Myocyte (in vitro differentiated cells): ENCODE measurements around the gene DLG2. TPM values are rescaled to one million over a fixed set of nuclear protein-coding genes. Genes with fewer than 3 reads are reported as not detected.

Source experiments
- DNase-seq: peaks from one replicate; pipeline ENCODE4 v3.0.0-alpha.2; 2012; ENCODE audit warnings: low read depth
- total RNA-seq: library from RNA; depleted of rRNA; stranded (reverse); fragments of >200 nt; gene quantifications from 2 replicates; pipeline ENCODE4 v1.2.3, GENCODE V29; 2014

DLG2 gene
- total RNA-seq, 1 donor from 2014 or later, result 9.5 TPM

GRCh38 chr11:84524422-84525051, 1102.6 kb downstream of the DLG2 start:
- DNase-seq, result peak; percentile 3

- no peak for DNase-seq
These were observed 1104.8 kb downstream of the DLG2 start for GRCh38 chr11:84522331-84522730.

GRCh38 chr11:84518631-84519183, 1108.4 kb downstream of the DLG2 start:
- DNase-seq, result no peak

- DNase-seq, result no peak
These were observed 1112.7 kb downstream of the DLG2 start for GRCh38 chr11:84514436-84514835.

- DNase-seq, result no peak
These were observed 1123.6 kb downstream of the DLG2 start for GRCh38 chr11:84503503-84503902.

GRCh38 chr11:84501750-84502149, 1125.4 kb downstream of the DLG2 start:
- no peak for DNase-seq

- DNase-seq, result no peak
These were observed 1129.1 kb downstream of the DLG2 start for GRCh38 chr11:84497981-84498411.

DNA sequence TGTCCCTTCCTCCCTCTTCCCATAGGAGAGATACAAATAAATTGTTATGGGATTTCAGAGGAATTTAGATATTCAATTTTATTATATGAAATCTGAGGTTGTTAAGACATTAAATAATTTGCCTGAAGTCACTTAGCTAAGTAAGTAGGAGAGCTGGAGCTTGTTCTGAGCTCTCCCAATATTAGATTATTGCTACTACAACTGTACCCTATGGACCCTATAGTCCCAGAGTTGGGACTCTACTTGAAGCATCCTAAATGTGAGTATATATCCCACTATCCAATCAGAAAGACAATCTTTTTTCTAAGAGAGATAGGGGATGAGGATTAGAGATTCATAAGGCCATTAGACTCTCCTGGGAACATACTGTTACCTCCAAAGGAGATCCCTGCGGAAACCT, 1130.0 kb downstream of the DLG2 start:
- DNase-seq, result no peak

DNA sequence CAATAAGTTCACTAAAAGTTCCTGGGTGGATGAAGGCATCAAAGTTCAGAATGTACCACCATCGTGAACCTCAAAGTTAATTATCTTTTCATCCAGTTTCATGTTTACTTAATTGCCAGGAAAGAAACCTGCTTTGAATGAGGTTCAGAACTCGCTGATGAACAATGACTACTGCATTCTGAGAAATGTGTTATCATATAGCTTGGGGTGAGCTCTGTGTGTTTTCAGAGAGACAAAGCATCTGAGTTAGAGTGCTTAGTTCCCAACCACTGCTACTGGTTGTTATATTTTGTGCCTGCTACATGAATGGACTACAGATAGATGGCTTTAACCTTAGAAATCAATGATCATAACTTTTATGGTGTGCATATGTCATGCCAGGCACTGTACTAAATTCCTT, 1131.0 kb downstream of the DLG2 start:
- no peak for DNase-seq

DNA sequence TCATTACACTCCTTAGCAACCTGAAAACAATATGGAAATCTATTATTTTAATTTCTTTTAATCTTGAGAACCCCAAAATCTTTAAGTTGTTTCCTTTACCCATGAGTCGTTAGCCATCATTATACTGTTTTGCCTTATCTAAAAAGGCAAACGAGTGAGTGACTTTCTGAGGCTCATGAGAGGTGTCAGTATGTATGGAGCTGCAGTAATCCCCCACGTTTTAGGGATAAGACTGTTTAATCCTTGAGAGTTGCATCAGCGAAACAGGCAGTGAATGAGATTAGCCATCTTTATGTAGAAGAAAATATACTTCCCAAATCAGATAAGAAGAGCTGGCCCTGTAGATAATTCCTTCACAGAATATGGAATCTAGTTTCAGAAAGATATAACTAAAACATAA, 1147.0 kb downstream of the DLG2 start:
- no peak for DNase-seq

- DNase-seq, result no peak
These were observed 1150.6 kb downstream of the DLG2 start for GRCh38 chr11:84476581-84476980.

DNA sequence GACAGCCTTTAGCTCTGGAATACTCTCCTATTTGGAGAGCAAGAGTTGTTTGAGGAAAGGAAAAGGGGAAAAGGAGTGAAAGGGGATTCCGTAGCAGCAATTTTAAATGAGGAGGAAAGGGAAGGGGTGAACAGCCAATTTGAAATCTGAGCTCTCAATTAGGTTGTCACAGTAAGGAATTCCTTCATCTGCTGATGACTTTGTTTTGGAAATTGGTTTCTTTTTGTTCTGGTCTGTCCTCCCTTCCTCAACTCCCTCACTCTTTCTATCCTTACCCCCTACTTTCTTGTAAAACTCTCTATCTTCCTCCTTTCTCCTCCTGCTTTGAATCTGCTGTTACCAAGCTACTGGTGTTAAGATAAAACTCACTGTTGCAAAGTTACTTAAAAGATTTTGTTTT, 1155.6 kb downstream of the DLG2 start:
- no peak for DNase-seq

DNA sequence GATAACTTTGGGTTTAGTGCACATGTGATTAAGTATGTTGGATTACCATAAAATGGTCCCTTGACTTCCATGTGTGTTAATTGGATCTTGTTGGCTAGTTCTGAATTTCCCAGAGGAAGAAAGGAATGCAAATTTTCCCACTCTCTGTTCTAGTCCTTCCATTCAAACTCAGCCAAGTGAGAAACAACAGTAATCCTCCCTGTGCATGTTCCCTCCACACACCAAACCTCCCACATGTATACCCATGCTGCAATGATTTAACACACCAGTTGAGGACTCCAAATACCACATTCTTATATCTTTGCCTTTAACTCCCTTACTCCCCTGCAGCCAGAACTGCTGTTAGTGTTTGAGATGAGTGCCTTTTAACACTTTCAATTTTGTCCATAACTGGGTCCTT, 1158.9 kb downstream of the DLG2 start:
- no peak for DNase-seq

GRCh38 chr11:84465040-84465439, 1162.1 kb downstream of the DLG2 start:
- DNase-seq, result peak; percentile 31

GRCh38 chr11:84455691-84456090, 1171.5 kb downstream of the DLG2 start:
- no peak for DNase-seq

GRCh38 chr11:84452211-84452610, 1174.9 kb downstream of the DLG2 start:
- no peak for DNase-seq

DNA sequence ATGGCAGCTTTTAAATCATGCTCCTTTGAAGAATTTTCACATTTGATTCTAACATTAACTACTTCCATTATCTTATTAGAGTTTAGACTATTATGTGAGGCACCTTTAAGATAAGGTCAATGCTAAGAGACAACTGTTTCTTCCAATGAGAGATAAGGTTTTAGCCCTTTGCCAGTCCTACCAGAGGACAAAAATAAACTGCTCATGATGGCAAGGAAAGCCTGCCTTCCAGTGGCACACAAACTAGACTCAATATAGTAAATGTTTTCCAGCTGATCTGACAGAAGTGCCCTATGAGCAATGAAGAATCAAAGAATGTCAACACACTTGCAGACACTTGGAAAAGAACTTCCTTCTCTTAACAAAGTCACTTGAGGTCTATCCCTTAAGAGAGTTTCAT, 1188.6 kb downstream of the DLG2 start:
- DNase-seq, result no peak

- DNase-seq, result no peak
These were observed 1189.8 kb downstream of the DLG2 start for GRCh38 chr11:84437071-84437980.

DNA sequence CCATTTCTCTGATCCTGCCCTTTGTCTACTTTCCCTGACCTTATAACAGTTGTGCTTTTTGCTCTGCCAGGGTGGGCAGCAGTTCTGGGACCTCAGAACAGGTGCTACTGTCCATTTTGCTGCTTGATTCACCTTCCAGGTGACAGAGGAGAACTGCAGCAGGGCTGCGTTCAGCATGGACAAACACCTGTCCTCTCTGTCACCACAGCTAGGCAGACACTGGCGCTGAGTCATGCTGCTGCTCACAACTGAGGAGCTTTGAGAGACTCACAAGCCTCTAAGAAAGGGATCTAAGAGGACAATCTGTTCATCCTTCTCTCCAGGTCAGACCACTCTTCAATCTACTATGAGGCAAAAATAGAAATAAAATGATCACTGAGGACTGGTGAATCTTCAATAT, 1196.5 kb downstream of the DLG2 start:
- peak; percentile 40 for DNase-seq

- no peak for DNase-seq
These were observed 1201.5 kb downstream of the DLG2 start for GRCh38 chr11:84425673-84426072.

DNA sequence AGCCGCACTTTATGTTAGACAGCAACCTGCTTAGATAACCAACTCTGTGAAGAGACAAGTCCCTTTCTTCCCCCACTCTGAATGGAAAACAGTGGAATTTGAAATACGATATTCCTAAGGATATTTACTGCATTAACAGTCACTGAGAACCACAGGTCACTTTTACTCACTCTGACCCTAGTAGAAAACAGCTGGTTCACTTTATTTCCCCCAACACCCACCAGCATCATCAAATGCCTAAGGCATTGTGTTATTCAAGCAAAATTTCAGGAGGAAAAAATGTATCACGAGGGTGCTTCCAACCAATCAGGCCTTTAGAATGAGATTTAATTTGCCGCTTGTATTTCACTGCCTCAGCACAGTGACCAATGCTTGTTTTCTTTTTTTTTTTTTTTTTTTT, 1206.9 kb downstream of the DLG2 start:
- no peak for DNase-seq

DNA sequence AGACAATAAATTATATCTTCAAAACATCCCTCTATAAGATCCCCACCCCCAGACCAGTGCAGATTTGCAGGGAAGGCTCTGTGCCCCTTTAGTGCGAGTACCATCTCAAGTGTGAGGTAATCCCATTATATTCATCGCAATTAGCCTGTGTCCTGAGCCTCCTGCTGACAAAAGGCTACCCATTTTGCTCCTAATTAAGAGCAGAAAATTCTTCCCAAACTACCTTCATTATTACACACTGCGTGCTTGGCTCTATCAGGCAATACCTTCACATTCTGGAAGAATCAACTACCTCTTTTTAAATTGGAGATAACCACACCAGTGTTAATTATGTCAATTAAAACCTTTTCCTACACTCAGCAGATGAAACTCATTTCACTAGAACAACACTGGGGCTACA, 1207.5 kb downstream of the DLG2 start:
- DNase-seq, result no peak
